GM19025 (cell line): ENCODE results near the gene CHST11.

Experiments
- ATAC-seq: cut with Tn5 transposase; IDR thresholded peaks from one replicate; pipeline ENCODE4 v1.9.1; 2021; ENCODE audit warnings: mild to moderate bottlenecking, low read depth, moderate library complexity; ENCODE audit not compliant: unreplicated experiment

The CHST11 gene

GRCh38 chr12:104681012-104681690, 224.4 kb downstream of the CHST11 start:
- ATAC-seq, result no peak

GRCh38 chr12:104682790-104683279, 226.1 kb downstream of the CHST11 start:
- no peak for ATAC-seq

GRCh38 chr12:104683831-104684503, 227.2 kb downstream of the CHST11 start:
- no peak for ATAC-seq

- no peak for ATAC-seq
Measured at GRCh38 chr12:104684884-104685283, 228.1 kb downstream of the CHST11 start.

- no peak for ATAC-seq
Measured at GRCh38 chr12:104685366-104685765, 228.6 kb downstream of the CHST11 start.

- ATAC-seq, result no peak
Measured at GRCh38 chr12:104686196-104686595, 229.4 kb downstream of the CHST11 start.

DNA sequence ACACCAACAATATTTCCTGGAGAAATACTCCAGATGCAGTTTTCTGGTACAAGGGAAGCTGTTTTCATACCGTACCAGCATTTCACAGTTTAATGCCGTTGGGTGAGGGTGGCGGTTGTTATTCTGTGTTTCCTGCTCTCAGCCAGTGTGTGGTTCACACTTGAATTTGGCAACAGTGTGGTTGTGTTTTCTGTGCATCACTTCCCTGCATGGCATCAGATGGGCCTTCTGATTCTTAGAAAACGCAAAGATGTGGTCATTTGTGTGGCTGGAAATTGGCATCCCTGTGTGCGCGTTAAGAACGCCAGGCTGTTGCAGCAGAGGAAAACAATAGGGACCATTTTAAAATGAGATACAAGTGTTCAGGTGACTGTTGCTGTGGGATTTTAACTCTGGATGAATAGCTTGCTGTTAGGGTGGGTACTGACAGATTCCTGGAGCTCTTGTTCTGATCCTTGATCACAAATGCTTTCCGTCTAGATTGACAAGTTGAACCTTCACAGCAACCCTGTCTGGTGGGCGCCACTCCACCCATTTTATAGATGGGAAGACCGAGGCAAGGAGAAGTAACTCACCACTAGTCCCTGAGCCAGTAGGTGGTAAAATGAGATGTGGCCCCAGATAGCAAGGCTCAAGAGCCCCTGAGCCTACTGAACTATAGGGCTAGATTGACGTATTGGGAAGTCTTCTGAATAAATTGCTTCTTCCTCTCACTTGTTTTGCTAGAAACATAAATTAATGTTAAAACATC, 231.2 kb downstream of the CHST11 start:
- ATAC-seq, result no peak

DNA sequence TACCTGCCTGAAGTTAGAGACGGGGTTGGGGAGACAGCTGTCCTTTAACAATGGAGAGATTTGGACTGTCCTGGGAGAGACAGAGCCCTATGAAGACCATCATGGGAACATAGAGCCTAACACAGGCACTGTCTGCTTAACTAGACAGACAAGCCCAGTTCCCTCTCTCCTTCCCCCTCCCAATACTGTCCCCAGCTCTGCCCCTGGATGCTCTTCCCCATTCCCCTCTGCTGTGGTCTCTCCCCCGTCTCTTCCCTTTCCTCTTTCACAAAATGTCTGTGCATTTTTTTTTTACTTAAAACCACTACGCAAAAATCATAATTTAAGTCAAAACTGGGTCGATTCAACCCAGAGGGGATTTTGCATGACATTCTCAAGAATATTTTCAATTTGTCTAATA, 232.9 kb downstream of the CHST11 start:
- ATAC-seq, result no peak

GRCh38 chr12:104691721-104692556, 235.2 kb downstream of the CHST11 start:
- peak; percentile 57 for ATAC-seq

DNA sequence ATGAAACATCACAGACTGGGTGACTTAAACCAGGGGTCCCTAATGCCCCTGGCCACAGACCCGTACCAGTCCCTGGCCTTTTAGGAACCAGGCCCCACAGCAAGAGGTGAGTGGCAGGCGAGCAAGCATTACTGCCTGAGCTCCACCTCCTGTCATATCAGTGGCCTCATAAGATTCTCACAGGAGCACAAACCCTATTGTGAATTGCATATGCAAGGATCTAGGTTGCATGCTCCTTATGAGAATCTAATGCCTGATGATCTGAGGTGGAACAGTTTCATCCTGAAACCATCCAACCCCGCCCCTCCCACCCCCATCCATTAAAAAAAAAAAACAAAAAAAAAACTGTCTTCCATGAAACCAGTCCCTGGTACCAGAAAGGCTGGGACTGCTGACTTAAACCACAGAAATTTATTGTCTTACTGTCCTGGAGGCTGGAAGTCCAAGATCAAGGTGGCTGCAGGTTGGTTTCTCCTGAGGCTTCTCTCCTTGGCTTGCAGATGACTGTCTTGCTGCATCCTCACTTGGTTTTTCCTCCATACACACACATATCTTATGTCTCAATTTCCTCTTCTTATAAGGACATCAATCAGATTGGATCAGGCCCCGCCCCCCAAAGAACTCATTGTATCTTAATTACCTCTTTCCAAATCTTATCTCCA, 235.9 kb downstream of the CHST11 start:
- ATAC-seq, result no peak

DNA sequence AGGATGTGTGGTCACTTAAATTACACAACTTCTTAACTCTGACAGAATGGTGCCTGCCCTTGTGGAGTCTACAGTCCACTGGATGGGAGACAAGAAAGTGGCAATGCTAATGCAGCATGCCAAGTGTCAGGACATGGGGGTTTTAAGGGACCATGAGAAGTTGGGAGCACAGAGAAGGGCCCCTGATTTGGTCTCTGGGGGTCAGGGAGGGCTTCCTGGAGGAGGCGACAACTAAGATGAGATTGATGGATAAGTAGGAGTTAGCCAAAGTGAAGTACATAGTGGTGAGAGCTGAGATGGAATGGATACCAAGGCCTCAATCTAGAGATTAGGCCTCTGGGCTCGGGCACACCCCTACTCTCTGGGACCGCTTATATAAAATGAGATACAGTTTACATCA, 236.7 kb downstream of the CHST11 start:
- no peak for ATAC-seq

DNA sequence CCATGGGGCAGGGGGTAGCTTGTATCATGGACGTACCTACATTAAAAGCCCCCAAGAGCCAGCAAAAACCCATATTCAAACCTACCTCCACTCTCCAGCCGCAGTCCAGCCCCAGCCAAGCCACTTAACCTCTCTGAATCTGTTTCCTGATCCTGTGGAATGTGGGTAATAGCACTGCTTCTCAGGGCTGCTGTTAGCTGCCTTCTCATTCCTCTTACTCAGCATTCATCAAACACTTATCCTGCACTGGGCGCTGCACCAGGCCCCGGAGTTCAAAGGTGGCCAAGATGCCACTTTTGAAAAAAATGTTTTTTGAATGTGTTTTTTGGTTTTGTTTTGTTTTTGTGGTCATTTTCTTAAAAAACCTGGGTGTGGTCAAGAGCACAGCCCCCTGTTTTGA, 237.4 kb downstream of the CHST11 start:
- no peak for ATAC-seq

DNA sequence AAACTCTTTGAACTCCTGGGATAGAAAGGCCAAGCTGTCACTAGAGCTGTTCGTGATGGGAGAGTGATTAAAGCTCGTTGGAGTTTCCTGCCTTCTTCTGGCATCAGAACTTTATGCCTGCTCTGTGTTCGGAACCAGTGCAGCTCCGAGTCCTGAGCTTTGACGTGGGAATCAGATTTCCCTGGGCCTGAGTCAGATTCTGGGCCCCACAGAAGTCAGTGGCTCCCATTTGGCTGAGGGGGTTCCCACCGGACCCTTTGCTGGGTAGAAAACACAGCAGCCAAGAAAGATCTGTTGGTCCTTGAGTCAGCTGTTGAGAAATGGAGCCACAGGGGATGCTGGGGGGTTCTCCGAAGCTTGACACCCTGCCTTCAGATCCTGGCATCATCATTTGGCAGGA, 238.0 kb downstream of the CHST11 start:
- no peak for ATAC-seq

- ATAC-seq, result peak; percentile 36
Measured at GRCh38 chr12:104695453-104696148, 238.9 kb downstream of the CHST11 start.

- ATAC-seq, result no peak
Measured at GRCh38 chr12:104697186-104697585, 240.4 kb downstream of the CHST11 start.

GRCh38 chr12:104698871-104699270, 242.1 kb downstream of the CHST11 start:
- no peak for ATAC-seq

DNA sequence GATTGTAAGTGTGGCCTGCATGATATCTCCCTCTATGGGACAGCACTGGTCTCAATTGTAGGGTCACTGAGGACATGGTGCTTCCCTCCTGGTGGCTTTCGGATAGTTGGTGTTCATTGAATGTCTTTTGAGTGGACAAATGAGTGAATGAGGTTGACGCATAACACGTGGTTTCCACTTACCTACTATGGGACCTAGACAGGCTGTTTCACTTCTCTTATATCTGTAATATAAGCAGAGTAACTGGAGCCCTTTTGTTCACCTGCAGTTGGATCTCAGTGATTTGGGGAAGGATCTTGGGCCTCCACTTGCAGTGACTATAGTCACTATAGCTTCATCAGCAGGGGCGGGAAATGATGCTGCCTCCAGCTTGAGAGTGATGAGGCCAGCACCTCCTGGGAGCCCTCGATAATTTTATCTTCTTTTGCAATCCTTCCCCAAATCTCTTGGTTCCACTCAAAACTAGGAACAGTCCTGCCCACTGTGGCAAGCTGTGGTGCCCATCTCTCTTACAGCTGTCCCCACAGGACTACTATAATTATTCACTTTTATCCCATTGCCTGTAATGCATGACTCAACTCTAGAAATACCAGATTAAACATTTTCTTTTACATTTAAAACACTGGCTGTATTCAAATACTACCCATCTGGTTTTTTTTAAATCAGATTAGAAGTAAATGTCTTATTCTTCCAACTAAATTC, 242.9 kb downstream of the CHST11 start:
- no peak for ATAC-seq

DNA sequence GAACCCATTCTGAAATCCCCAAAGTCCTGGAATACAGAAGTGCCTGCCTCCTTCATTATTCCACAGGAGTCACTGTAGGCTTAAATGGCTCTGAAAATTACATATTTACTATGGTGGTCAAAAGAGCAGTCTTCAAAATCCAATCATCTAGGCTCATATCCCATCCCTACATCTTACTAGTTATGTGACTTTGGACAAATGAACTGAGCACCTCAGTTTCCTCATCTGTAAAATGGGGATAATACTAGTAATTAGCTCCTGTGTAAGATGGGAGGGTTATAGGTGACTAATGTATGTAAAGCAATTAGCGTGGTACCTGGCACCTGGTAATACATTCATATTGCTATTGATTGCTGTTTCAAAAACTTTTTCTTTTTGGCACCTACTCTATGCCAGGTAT, 243.6 kb downstream of the CHST11 start:
- ATAC-seq, result no peak

DNA sequence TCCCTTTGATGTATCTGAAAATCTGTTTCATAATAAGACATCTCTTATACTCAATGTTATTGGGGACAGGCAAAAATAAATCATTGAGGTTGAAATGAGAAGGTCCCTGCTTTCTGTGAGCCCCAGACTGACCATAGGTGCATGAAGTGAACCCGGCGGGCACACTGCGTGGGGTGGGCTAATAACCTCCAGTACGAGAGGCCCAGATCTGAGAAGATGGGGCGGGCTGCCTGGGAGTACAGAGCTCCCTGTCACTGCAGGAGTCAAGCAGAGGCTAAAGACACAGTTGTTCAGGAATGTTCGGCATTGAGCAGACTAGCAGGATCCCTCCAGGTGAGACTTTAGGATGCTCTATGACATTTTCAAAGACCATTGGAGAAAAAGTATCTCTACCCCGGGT, 244.6 kb downstream of the CHST11 start:
- ATAC-seq, result no peak
